Endothelial cell (in vitro differentiated cells): ENCODE results near the gene GTPBP10. TPM values are rescaled to one million over a fixed set of nuclear protein-coding genes. Genes with fewer than 3 reads are reported as not detected.
A peak's percentile ranks its signal among the peaks of the same experiment; 100 is the strongest.
"Not testable (repeated sequence)": the region's sequence is repeated elsewhere in the genome, so short reads cannot be mapped to it uniquely, and the experiment has no call there.

Experiments used
- DNase-seq: peaks from one replicate; pipeline ENCODE4 v3.0.0; 2021; ENCODE audit warnings: low spot score
- H3K27ac Mint-ChIP-seq: one replicate; pipeline ENCODE4 v1.8.0; 2021; ENCODE audit warnings: mixed read lengths, inconsistent platforms; ENCODE audit not compliant: unreplicated experiment
- H3K27me3 Mint-ChIP-seq: one replicate; pipeline ENCODE4 v1.8.0; 2021; ENCODE audit warnings: mild to moderate bottlenecking, moderate library complexity, mixed read lengths, inconsistent platforms; ENCODE audit not compliant: unreplicated experiment
- H3K36me3 Mint-ChIP-seq: one replicate; pipeline ENCODE4 v1.8.0; 2021; ENCODE audit warnings: mild to moderate bottlenecking, low read depth, mixed read lengths, inconsistent platforms; ENCODE audit not compliant: unreplicated experiment
- H3K4me1 Mint-ChIP-seq: one replicate; pipeline ENCODE4 v1.8.0; 2021; ENCODE audit warnings: mild to moderate bottlenecking, mixed read lengths, inconsistent platforms; ENCODE audit not compliant: unreplicated experiment
- H3K4me3 Mint-ChIP-seq: one replicate; pipeline ENCODE4 v1.8.0; 2021; ENCODE audit warnings: mild to moderate bottlenecking, mixed read lengths, inconsistent platforms; ENCODE audit not compliant: unreplicated experiment
- H3K9me3 Mint-ChIP-seq: one replicate; pipeline ENCODE4 v1.8.0; 2021; ENCODE audit warnings: mixed read lengths, inconsistent platforms; ENCODE audit not compliant: unreplicated experiment
- total RNA-seq: library from RNA; stranded (reverse); fragmentation: NEBNext Ultra II Directional; extraction: Animal tissue kit (Norgen Biotek cat#: 25700); gene quantifications from one replicate; pipeline ENCODE4 v1.2.1, GENCODE V29; 2021; ENCODE audit not compliant: unreplicated experiment
- TF ChIP-seq, protein P1 (sequence below): fragments of 200-600 bp; sonication (generic); IDR thresholded peaks from one replicate; pipeline ENCODE4 v1.5.0; 2021; ENCODE audit warnings: antibody characterized with exemption; ENCODE audit not compliant: unreplicated experiment

GTPBP10 gene
- total RNA-seq, 1 donor from 2014 or later, result 21.6 TPM

- TF ChIP-seq, protein P1, sequence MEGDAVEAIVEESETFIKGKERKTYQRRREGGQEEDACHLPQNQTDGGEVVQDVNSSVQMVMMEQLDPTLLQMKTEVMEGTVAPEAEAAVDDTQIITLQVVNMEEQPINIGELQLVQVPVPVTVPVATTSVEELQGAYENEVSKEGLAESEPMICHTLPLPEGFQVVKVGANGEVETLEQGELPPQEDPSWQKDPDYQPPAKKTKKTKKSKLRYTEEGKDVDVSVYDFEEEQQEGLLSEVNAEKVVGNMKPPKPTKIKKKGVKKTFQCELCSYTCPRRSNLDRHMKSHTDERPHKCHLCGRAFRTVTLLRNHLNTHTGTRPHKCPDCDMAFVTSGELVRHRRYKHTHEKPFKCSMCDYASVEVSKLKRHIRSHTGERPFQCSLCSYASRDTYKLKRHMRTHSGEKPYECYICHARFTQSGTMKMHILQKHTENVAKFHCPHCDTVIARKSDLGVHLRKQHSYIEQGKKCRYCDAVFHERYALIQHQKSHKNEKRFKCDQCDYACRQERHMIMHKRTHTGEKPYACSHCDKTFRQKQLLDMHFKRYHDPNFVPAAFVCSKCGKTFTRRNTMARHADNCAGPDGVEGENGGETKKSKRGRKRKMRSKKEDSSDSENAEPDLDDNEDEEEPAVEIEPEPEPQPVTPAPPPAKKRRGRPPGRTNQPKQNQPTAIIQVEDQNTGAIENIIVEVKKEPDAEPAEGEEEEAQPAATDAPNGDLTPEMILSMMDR, result no peak
- H3K4me1 Mint-ChIP-seq, result peaks cover 14% of the 10 kb centered on the region
- no peak for DNase-seq
- H3K27me3 Mint-ChIP-seq, result peaks cover 3% of the 10 kb centered on the region
- H3K9me3 Mint-ChIP-seq, result no peaks in the 10 kb centered on the region
- H3K27ac Mint-ChIP-seq, result no peak overlapping the region
- no peaks in the 10 kb centered on the region for H3K36me3 Mint-ChIP-seq
- H3K4me3 Mint-ChIP-seq, result no peak overlapping the region
Observed at GRCh38 chr7:90337106-90337505, 9.4 kb upstream of the GTPBP10 start.

DNA sequence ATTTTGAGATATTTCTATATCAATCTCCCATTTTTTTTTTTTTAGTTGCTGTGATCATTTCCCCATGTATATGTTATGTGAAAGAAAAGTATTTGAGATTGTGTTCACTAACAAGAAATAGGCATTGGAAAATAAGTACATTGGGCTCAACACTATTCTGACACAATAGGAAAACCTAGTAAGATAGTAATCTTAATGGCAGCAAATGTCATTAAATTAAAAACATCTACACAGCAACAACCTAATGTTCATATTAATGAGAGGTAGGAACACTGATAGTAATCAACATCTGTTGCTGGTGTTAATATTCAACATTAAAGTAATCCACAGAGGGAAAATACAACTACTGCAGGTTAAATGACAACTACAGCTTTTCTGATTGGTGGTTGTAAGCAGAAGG, 1.5 kb upstream of the GTPBP10 start:
- DNase-seq, result no peak
- H3K4me3 Mint-ChIP-seq, result peak overlapping the region; percentile 97
- H3K27ac Mint-ChIP-seq, result no peak overlapping the region
- peaks cover 5% of the 10 kb centered on the region for H3K36me3 Mint-ChIP-seq
- H3K9me3 Mint-ChIP-seq, result no peaks in the 10 kb centered on the region
- TF ChIP-seq, protein P1, result no peak
- peaks cover 12% of the 10 kb centered on the region for H3K4me1 Mint-ChIP-seq
- peaks cover 8% of the 10 kb centered on the region for H3K27me3 Mint-ChIP-seq

DNA sequence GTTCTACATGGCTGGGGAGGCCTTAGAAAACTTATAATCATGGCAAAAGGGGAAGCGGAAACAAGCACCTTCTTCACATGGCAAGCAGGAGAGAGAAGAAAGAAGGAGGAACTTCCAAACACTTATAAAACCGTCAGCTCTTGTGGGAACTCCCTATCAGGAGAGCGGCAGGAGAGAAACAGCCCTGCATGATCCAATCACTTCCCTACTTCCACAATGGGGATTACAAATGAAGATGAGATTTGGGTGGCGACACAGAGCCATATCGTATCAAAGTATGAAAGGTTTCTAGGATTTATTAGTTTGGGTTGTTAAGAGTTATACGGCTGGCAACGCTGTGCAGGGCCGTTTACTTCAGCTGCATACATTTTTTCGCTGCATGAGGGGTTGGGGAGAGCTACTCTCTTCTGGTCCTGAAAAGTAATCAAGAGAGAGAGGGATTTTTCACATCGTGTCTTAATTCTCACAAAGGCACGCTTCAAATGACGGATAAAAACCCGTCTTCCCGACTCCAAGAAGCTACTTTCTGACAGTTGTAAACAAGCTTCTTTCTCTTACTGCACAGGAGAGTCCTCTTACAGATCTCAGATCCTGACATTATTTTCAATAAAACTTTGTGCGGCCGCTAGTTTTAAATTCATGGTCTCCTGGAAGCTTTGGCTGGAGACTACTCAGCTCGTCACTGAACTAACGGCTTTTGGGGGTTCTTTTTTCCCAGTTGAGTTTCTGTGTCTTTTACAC, 751 bp upstream of the GTPBP10 start:
- Mint-ChIP-seq H3K36me3 (peaks cover 5% of the 10 kb centered on the region), H3K27me3 (peaks cover 8% of the 10 kb centered on the region), H3K4me1 (peaks cover 12% of the 10 kb centered on the region), H3K27ac (peak overlapping the region; percentile 78), H3K4me3 (peak overlapping the region; percentile 97), H3K9me3 (no peaks in the 10 kb centered on the region)
- no peak for DNase-seq
- TF ChIP-seq, protein P1, result no peak

GRCh38 chr7:90347759-90348158, 1.2 kb downstream of the GTPBP10 start:
- no peaks in the 10 kb centered on the region for H3K9me3 Mint-ChIP-seq
- TF ChIP-seq, protein P1, result no peak

DNA sequence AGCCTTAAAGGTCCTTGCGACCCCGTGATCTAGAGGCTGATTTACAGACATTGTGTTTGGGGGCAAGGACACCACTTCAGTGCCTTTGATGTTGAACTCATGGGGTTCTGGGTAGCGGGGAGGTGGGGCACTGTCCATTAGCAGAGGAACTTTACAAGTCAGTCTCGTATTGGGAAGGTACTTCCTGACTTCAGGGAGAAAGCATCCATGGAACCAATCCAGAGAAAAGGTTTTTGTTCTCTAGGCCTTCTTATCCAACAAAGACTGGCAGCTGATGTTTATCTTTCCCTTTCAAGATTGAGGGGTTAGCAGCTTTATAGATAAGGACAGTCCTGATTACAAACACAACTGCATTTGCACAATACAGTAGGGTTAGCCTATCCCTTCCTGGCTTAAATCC, 2.8 kb downstream of the GTPBP10 start:
- TF ChIP-seq, protein P1, result no peak
- H3K4me3 Mint-ChIP-seq, result no peak overlapping the region
- H3K36me3 Mint-ChIP-seq, result peaks cover 5% of the 10 kb centered on the region
- H3K4me1 Mint-ChIP-seq, result peaks cover 12% of the 10 kb centered on the region
- H3K27ac Mint-ChIP-seq, result no peak overlapping the region
- H3K9me3 Mint-ChIP-seq, result no peaks in the 10 kb centered on the region
- no peak for DNase-seq
- H3K27me3 Mint-ChIP-seq, result peaks cover 8% of the 10 kb centered on the region

More at GRCh38 chr7:90347759-90348158, 1.2 kb downstream of the GTPBP10 start:
- H3K4me1 Mint-ChIP-seq, result peaks cover 12% of the 10 kb centered on the region
- H3K4me3 Mint-ChIP-seq, result peak overlapping the region; percentile 97
- DNase-seq, result no peak
- H3K36me3 Mint-ChIP-seq, result peaks cover 5% of the 10 kb centered on the region
- peaks cover 8% of the 10 kb centered on the region for H3K27me3 Mint-ChIP-seq
- peak overlapping the region; percentile 15 for H3K27ac Mint-ChIP-seq

DNA sequence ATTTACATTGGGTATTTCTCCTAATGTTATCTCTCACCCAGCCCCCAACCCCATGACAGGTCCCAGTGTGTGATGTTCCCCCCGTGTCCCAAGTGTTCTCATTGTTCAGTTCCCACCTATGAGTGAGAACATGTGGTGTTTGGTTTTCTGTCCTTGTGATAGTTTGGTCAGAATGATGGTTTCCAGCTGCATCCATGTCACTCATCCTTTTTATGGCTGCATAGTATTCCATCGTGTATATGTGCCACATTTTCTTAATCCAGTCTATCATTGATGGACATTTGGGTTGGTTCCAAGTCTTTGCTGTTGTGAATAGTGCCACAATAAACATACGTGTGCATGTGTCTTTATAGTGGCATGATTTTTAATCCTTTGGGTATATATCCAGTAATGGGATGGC, 3.5 kb downstream of the GTPBP10 start:
- not testable (repeated sequence) for H3K27me3 Mint-ChIP-seq, H3K36me3 Mint-ChIP-seq, H3K4me3 Mint-ChIP-seq, DNase-seq, H3K9me3 Mint-ChIP-seq, H3K27ac Mint-ChIP-seq
- H3K4me1 Mint-ChIP-seq, result peaks cover 12% of the 10 kb centered on the region
